ENCODE results near the gene SRP72. TPM values are rescaled to one million over a fixed set of nuclear protein-coding genes. Genes with fewer than 3 reads are reported as not detected.

The SRP72 gene
- polyA plus RNA-seq, 1 of the 3 experiments (the other 2 are of a cell fraction), result 47.6 TPM

GRCh38 chr4:56550642-56551041, 83.2 kb downstream of the SRP72 start (continued):
- no peak for TF ChIP-seq REST (IDR thresholded peaks at IDR 0.05; ENCODE audit: low read depth, low read length)
- TF ChIP-seq EP300 (IDR thresholded peaks at IDR 0.05; ENCODE audit: borderline replicate concordance in 1 of 2, low read depth in 1 of 2, low read length in 1 of 2), result no peak
- TF ChIP-seq GATA2 (CRISPR knock-in tag; IDR thresholded peaks at IDR 0.05), result no peak
- no peak for TF ChIP-seq ZBTB33 (IDR thresholded peaks at IDR 0.05; ENCODE audit: borderline replicate concordance, low read depth)
- no peak for TF ChIP-seq FOXJ3 (CRISPR knock-in tag; IDR thresholded peaks at IDR 0.05)

GRCh38 chr4:56551516-56551915, 84.1 kb downstream of the SRP72 start:
- H3K27me3 ChIP-seq (ENCODE audit: insufficient read depth), result no peaks in the 10 kb centered on the region; the same call in 1 of the 2 replicates
- no peak for TF ChIP-seq SMC3 (IDR thresholded peaks at IDR 0.05; ENCODE audit: low read depth, low read length)
- no peak for TF ChIP-seq ZBTB33 (IDR thresholded peaks at IDR 0.05; ENCODE audit: borderline replicate concordance, low read depth)
- no peak for TF ChIP-seq CHD2 (IDR thresholded peaks at IDR 0.05; ENCODE audit: low read length, partially characterized antibody)
- no peaks in the 10 kb centered on the region for H3K9me3 ChIP-seq
- no peak overlapping the region for H3K4me2 ChIP-seq
- no peaks in the 10 kb centered on the region for H3K4me1 ChIP-seq (ENCODE audit: control insufficient read depth in 1 of 2, insufficient read depth in 2 of 2, low read depth in 1 of 2, low read length in 1 of 2)
- DNase-seq, result no peak
- no peak overlapping the region for H2AFZ ChIP-seq (ENCODE audit: low read depth)
- ChIA-PET POLR2A (no interaction called here), CTCF (no interaction called here)
- H3K27ac ChIP-seq (ENCODE audit: low read depth in 2 of 2, low read length in 1 of 2), result no peak overlapping the region
- no peaks in the 10 kb centered on the region for H3F3A ChIP-seq (replicated peaks; ENCODE audit: insufficient read depth)
- no peaks in the 10 kb centered on the region for H3K79me2 ChIP-seq (ENCODE audit: insufficient read depth)
- no peak overlapping the region for H3K4me3 ChIP-seq (ENCODE audit: low read depth in 2 of 2, low read length in 1 of 2)
- no peaks in the 10 kb centered on the region for H4K20me1 ChIP-seq (ENCODE audit: insufficient read depth)
- H3K9ac ChIP-seq, result no peak overlapping the region
- no peaks in the 10 kb centered on the region for H3K9me2 ChIP-seq
- 65% methylated on average over 2 of the region's 2 CpGs for WGBS (ENCODE audit: low lambda C conversion rate)
- no peaks in the 10 kb centered on the region for H3K36me3 ChIP-seq (replicated peaks in 1 of 2; ENCODE audit: control insufficient read depth in 1 of 2, insufficient read depth in 2 of 2, low read length in 1 of 2)
